ENCODE results near the gene RDH5. TPM values are rescaled to one million over a fixed set of nuclear protein-coding genes. Genes with fewer than 3 reads are reported as not detected.

RDH5 gene
- total RNA-seq, 1 donor = 32.2 TPM

DNA sequence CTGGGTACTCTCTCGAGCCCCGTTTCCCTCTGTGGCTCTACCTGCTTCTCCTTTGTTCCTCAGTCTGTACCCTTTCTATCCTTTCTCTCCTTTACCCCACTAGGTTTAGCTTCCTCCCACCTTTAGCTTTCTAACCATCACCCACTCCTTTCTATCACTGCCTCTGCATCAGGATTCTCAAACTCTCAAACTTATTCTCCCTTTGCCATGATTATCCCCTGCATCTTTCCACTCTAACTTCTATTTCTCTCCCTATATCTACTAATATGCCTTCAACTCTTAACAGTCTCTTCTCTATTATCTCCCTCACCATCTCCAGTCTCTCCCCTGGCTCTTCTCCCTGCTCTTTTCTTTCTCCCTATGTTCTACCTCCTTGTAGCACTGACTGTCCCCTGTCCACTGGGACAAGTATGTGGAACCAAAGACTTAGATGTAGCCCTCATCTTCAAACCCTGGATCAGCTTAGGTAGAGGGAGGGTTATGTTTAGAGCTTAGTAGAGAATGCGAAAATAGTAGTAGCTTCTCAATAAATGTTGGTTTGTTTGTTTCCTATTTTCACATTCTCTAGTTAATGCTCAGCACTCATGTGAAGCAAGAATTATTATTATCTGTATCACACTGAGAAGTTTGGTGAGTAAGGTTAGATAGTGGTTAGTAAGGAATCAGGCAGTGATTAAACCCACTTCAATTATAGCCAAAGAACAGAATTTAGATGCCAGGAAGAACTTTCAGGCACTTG is 26.1 kb downstream of the RDH5 start:
- Histone ChIP-seq H3K4me3 (ENCODE audit: insufficient read depth, low read length) (no peak overlapping the region), H3K9me3 (ENCODE audit: low read depth, low read length) (no peaks in the 10 kb centered on the region), H3K27me3 (ENCODE audit: insufficient read depth, low read length) (no peaks in the 10 kb centered on the region), H2AFZ (ENCODE audit: low read length) (no peak overlapping the region), H3K4me1 (ENCODE audit: insufficient read depth, low read length) (peaks cover 18% of the 10 kb centered on the region), H3K36me3 (ENCODE audit: insufficient read depth, low read length) (peaks cover 9% of the 10 kb centered on the region), H3K4me2 (ENCODE audit: insufficient read depth, low read length) (no peak overlapping the region), H3K27ac (ENCODE audit: low read depth, low read length) (no peak overlapping the region), H3K79me2 (ENCODE audit: insufficient read depth, low read length) (no peaks in the 10 kb centered on the region), H4K20me1 (ENCODE audit: insufficient read depth, low read length) (peaks cover 9% of the 10 kb centered on the region)
- peak; percentile 87 for DNase-seq (ENCODE audit: insufficient read length, low spot score, missing footprints)
- TF ChIP-seq, protein P1, sequence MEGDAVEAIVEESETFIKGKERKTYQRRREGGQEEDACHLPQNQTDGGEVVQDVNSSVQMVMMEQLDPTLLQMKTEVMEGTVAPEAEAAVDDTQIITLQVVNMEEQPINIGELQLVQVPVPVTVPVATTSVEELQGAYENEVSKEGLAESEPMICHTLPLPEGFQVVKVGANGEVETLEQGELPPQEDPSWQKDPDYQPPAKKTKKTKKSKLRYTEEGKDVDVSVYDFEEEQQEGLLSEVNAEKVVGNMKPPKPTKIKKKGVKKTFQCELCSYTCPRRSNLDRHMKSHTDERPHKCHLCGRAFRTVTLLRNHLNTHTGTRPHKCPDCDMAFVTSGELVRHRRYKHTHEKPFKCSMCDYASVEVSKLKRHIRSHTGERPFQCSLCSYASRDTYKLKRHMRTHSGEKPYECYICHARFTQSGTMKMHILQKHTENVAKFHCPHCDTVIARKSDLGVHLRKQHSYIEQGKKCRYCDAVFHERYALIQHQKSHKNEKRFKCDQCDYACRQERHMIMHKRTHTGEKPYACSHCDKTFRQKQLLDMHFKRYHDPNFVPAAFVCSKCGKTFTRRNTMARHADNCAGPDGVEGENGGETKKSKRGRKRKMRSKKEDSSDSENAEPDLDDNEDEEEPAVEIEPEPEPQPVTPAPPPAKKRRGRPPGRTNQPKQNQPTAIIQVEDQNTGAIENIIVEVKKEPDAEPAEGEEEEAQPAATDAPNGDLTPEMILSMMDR (IDR thresholded peaks at IDR 0.05; ENCODE audit: extremely low read depth, low read depth, low read length) = no peak

GRCh38 chr12:55746913-55747231 is 26.7 kb downstream of the RDH5 start:
- Histone ChIP-seq H3K27ac (ENCODE audit: low read depth, low read length) (no peak overlapping the region), H3K4me3 (ENCODE audit: insufficient read depth, low read length) (no peak overlapping the region), H3K36me3 (ENCODE audit: insufficient read depth, low read length) (peaks cover 14% of the 10 kb centered on the region), H4K20me1 (ENCODE audit: insufficient read depth, low read length) (peaks cover 9% of the 10 kb centered on the region), H3K27me3 (ENCODE audit: insufficient read depth, low read length) (no peaks in the 10 kb centered on the region), H3K4me1 (ENCODE audit: insufficient read depth, low read length) (peaks cover 18% of the 10 kb centered on the region), H2AFZ (ENCODE audit: low read length) (no peak overlapping the region), H3K9me3 (ENCODE audit: low read depth, low read length) (no peaks in the 10 kb centered on the region), H3K79me2 (ENCODE audit: insufficient read depth, low read length) (no peaks in the 10 kb centered on the region), H3K4me2 (ENCODE audit: insufficient read depth, low read length) (no peak overlapping the region)
- DNase-seq (ENCODE audit: insufficient read length, low spot score, missing footprints) = no peak
- TF ChIP-seq, protein P1 (IDR thresholded peaks at IDR 0.05; ENCODE audit: extremely low read depth, low read depth, low read length) = no peak

DNA sequence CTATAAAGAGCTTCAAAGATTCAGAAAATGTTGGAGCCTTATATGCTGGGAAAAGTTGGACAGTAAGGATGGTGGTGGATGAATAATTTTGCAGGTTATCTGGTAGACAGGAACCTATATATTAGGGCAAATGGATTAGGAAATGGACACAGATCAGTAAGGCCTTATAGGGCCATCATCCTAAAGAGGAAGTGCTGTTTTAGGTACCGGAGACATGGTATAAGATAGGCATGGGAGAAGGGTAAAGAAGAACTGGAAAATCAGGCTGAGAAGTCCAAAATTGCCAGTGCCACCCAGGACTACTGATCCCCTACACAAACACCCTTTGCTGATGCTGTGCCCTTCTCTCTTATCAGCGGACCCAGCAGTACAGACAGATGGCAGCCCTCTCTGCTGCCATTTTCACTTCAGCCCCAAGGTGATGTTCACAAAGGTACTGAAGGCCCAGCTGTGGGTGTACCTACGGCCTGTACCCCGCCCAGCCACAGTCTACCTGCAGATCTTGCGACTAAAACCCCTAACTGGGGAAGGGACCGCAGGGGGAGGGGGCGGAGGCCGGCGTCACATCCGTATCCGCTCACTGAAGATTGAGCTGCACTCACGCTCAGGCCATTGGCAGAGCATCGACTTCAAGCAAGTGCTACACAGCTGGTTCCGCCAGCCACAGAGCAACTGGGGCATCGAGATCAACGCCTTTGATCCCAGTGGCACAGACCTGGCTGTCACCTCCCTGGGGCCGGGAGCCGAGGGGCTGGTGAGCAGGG is 28.2 kb downstream of the RDH5 start:
- H3K36me3 ChIP-seq (ENCODE audit: insufficient read depth, low read length) = peaks cover 28% of the 10 kb centered on the region
- H3K79me2 ChIP-seq (ENCODE audit: insufficient read depth, low read length) = no peaks in the 10 kb centered on the region
- no peak overlapping the region for H3K27ac ChIP-seq (ENCODE audit: low read depth, low read length)
- TF ChIP-seq, protein P1 (IDR thresholded peaks at IDR 0.05; ENCODE audit: extremely low read depth, low read depth, low read length) = no peak
- no peaks in the 10 kb centered on the region for H3K9me3 ChIP-seq (ENCODE audit: low read depth, low read length)
- no peak overlapping the region for H3K4me3 ChIP-seq (ENCODE audit: insufficient read depth, low read length)
- no peaks in the 10 kb centered on the region for H3K27me3 ChIP-seq (ENCODE audit: insufficient read depth, low read length)
- no peak overlapping the region for H2AFZ ChIP-seq (ENCODE audit: low read length)
- DNase-seq (ENCODE audit: insufficient read length, low spot score, missing footprints) = no peak
- no peak overlapping the region for H3K4me2 ChIP-seq (ENCODE audit: insufficient read depth, low read length)
- H4K20me1 ChIP-seq (ENCODE audit: insufficient read depth, low read length) = peaks cover 9% of the 10 kb centered on the region
- H3K4me1 ChIP-seq (ENCODE audit: insufficient read depth, low read length) = peaks cover 15% of the 10 kb centered on the region

GRCh38 chr12:55755246-55755645 is 35.1 kb downstream of the RDH5 start:
- H4K20me1 ChIP-seq (ENCODE audit: insufficient read depth, low read length) = peaks cover 3% of the 10 kb centered on the region
- H3K27ac ChIP-seq (ENCODE audit: low read depth, low read length) = no peak overlapping the region
- no peaks in the 10 kb centered on the region for H3K9me3 ChIP-seq (ENCODE audit: low read depth, low read length)
- H3K4me1 ChIP-seq (ENCODE audit: insufficient read depth, low read length) = no peaks in the 10 kb centered on the region
- TF ChIP-seq, protein P1 (IDR thresholded peaks at IDR 0.05; ENCODE audit: extremely low read depth, low read depth, low read length) = no peak
- H3K27me3 ChIP-seq (ENCODE audit: insufficient read depth, low read length) = no peaks in the 10 kb centered on the region
- no peak overlapping the region for H3K4me3 ChIP-seq (ENCODE audit: insufficient read depth, low read length)
- DNase-seq (ENCODE audit: insufficient read length, low spot score, missing footprints) = no peak
- H3K79me2 ChIP-seq (ENCODE audit: insufficient read depth, low read length) = no peaks in the 10 kb centered on the region
- no peak overlapping the region for H2AFZ ChIP-seq (ENCODE audit: low read length)
- H3K36me3 ChIP-seq (ENCODE audit: insufficient read depth, low read length) = peaks cover 77% of the 10 kb centered on the region
- H3K4me2 ChIP-seq (ENCODE audit: insufficient read depth, low read length) = no peak overlapping the region
